PC-3 (cell line): Measurements from ENCODE around the gene CRTC2.

Experiments
- EZH2 ChIP-seq: fragments of 300-600 bp; sonication (generic); IDR thresholded peaks from one replicate; pipeline ENCODE4 v1.6.1; 2017; ENCODE audit warnings: antibody characterized with exemption, mild to moderate bottlenecking, low read length; ENCODE audit not compliant: unreplicated experiment
- TF ChIP-seq, protein P1 (sequence below): fragments of 300-600 bp; sonication (generic); conservative IDR thresholded peaks from 2 replicates; pipeline ENCODE4 v1.5.1; 2017; ENCODE audit warnings: antibody characterized with exemption, low read depth, mild to moderate bottlenecking, low read length

DNA sequence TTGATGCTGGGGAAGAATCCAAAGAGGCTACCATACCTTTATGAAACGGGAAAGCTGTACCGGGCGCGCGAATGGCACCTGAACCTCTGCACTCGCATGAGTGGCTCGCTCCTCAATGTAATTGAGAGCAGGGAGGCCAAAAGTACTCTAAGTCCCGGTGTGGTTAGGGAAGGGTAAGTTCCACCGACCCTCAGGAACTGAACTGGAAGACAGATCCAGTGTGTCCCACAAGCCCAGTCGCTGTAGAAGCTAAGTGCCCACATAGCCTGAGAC, 36.7 kb downstream of the CRTC2 start:
- TF ChIP-seq, protein P1, sequence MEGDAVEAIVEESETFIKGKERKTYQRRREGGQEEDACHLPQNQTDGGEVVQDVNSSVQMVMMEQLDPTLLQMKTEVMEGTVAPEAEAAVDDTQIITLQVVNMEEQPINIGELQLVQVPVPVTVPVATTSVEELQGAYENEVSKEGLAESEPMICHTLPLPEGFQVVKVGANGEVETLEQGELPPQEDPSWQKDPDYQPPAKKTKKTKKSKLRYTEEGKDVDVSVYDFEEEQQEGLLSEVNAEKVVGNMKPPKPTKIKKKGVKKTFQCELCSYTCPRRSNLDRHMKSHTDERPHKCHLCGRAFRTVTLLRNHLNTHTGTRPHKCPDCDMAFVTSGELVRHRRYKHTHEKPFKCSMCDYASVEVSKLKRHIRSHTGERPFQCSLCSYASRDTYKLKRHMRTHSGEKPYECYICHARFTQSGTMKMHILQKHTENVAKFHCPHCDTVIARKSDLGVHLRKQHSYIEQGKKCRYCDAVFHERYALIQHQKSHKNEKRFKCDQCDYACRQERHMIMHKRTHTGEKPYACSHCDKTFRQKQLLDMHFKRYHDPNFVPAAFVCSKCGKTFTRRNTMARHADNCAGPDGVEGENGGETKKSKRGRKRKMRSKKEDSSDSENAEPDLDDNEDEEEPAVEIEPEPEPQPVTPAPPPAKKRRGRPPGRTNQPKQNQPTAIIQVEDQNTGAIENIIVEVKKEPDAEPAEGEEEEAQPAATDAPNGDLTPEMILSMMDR = no peak
- no peak for TF ChIP-seq EZH2
